Naive thymus-derived CD8-positive, alpha-beta T cell (primary cell): ENCODE data around the gene OR5B3. TPM values are rescaled to one million over a fixed set of nuclear protein-coding genes. Genes with fewer than 3 reads are reported as not detected.
"Not testable (repeated sequence)": the region's sequence is repeated elsewhere in the genome, so short reads cannot be mapped to it uniquely, and the experiment has no call there.

Experiments
- ATAC-seq, 2 donors: fragments of 150-1000 bp; cut with Tn5 transposase in 1 of 2; sonication (Bioruptor Pico), chemical (Tn5 transposase) in 1 of 2; 1 replicate in 1 of 2; 2 replicates in 1 of 2; pipeline ENCODE4 v1.10.0; 2021; ENCODE audit warnings: mild to moderate bottlenecking in 2 of 2, moderate library complexity in 2 of 2
- POLR2A ChIA-PET: fragments of 350-600 bp; sonication (Branson Sonifier 250); formaldehyde crosslinking; loops from one replicate; lab custom pipeline; 2021; ENCODE audit warnings: antibody characterized with exemption; lab: Charles Lee
- DNase-seq, 10 donors: peaks; one replicate each; pipeline versions ENCODE4 v3.0.0 to v3.0.0-alpha.2; 2020 to 2022
- H3K27ac Mint-ChIP-seq, 10 donors: one replicate each; pipeline ENCODE4 v1.8.0; 2020 to 2022; ENCODE audit warnings: mild to moderate bottlenecking in 10 of 10, mixed read lengths in 10 of 10, moderate library complexity in 4 of 10, inconsistent platforms in 1 of 10
- H3K27me3 Mint-ChIP-seq, 5 donors: one replicate each; pipeline ENCODE4 v1.8.0; 2021 to 2022; ENCODE audit warnings: mixed read lengths in 5 of 5
- H3K36me3 Mint-ChIP-seq, 3 donors: one replicate each; pipeline ENCODE4 v1.8.0; 2020 to 2022; ENCODE audit warnings: mixed read lengths in 3 of 3, mild to moderate bottlenecking in 2 of 3, inconsistent platforms in 1 of 3
- H3K4me1 Mint-ChIP-seq, 4 donors: one replicate each; pipeline ENCODE4 v1.8.0; 2021 to 2022; ENCODE audit warnings: mixed read lengths in 4 of 4
- H3K4me3 Mint-ChIP-seq, 10 donors: one replicate each; pipeline ENCODE4 v1.8.0; 2020 to 2022; ENCODE audit warnings: mild to moderate bottlenecking in 10 of 10, mixed read lengths in 10 of 10, moderate library complexity in 6 of 10, inconsistent platforms in 1 of 10
- H3K9me3 Mint-ChIP-seq, 9 donors: one replicate each; pipeline ENCODE4 v1.8.0; 2020 to 2022; ENCODE audit warnings: mixed read lengths in 9 of 9, mild to moderate bottlenecking in 3 of 9, inconsistent platforms in 1 of 9, moderate library complexity in 1 of 9
- polyA plus RNA-seq, 3 donors: library from polyadenylated mRNA; unstranded; fragments of 300-500 nt; fragmentation: Illumina TruSeq; gene quantifications; one replicate each; pipeline ENCODE4 v1.2.3, GENCODE V29; 2021
- total RNA-seq, 8 experiments: library from RNA in 2 of 8; stranded (reverse) in 2 of 8; gene quantifications; one replicate each; pipeline ENCODE4 v1.2.3 and lab custom pipeline; 2021 to 2026

The OR5B3 gene
- total RNA-seq (not detected), polyA plus RNA-seq (not detected), total RNA-seq (lab: John Stamatoyannopoulos, UW) (0 reads per million in 6 experiments)

GRCh38 chr11:58406774-58407173 is at the start of gene OR5B3:
Gene OR5B3 (minus strand): TSS chr11:58406874. CDS start chr11:58403409, 3,465 bp downstream.
- H3K27ac Mint-ChIP-seq: no peak within 1 kb of the TSS
- no peaks in the 10 kb centered on the region for H3K4me1 Mint-ChIP-seq
- ATAC-seq (no peak), DNase-seq (no peak)
- POLR2A ChIA-PET: no interaction called here
- peaks cover 0 to 4% (median 3%) of the 10 kb centered on the region in 5 donors for H3K27me3 Mint-ChIP-seq
- no peak within 1 kb of the TSS for H3K4me3 Mint-ChIP-seq
- peaks cover 0 to 44% (median 35%) of the 10 kb centered on the region in 9 donors for H3K9me3 Mint-ChIP-seq
- H3K36me3 Mint-ChIP-seq: peaks cover 3 to 31% (median 18%) of the 10 kb centered on the region in 3 donors

- peaks cover 0 to 4% (median 0%) of the 10 kb centered on the region in 5 donors for H3K27me3 Mint-ChIP-seq
- POLR2A ChIA-PET: no interaction called here
- no peak overlapping the region for H3K27ac Mint-ChIP-seq
- no peak overlapping the region for H3K4me3 Mint-ChIP-seq
- H3K36me3 Mint-ChIP-seq: peaks cover 0 to 11% (median 2%) of the 10 kb centered on the region in 3 donors
- ATAC-seq: peak; percentile 28 to 50
- H3K9me3 Mint-ChIP-seq: peaks cover 0 to 16% (median 3%) of the 10 kb centered on the region in 9 donors
- peak in 2 of 10 donors; percentile 1 to 6 for DNase-seq
- peaks cover 6 to 9% (median 8%) of the 10 kb centered on the region in 4 donors for H3K4me1 Mint-ChIP-seq
Measured at GRCh38 chr11:58451585-58451984, 44.9 kb upstream of the OR5B3 start.

- no peak overlapping the region for H3K27ac Mint-ChIP-seq
- ATAC-seq: no peak
- H3K36me3 Mint-ChIP-seq: peaks cover 6 to 21% (median 7%) of the 10 kb centered on the region in 3 donors
- H3K4me3 Mint-ChIP-seq: no peak overlapping the region
- POLR2A ChIA-PET: no interaction called here
- peaks cover 4 to 34% (median 14%) of the 10 kb centered on the region in 9 donors for H3K9me3 Mint-ChIP-seq
- DNase-seq: no peak
- peaks cover 0 to 10% (median 0%) of the 10 kb centered on the region in 5 donors for H3K27me3 Mint-ChIP-seq
- peaks cover under 1 to 4% (median 2%) of the 10 kb centered on the region in 4 donors for H3K4me1 Mint-ChIP-seq
Measured at GRCh38 chr11:58446294-58446693, 39.6 kb upstream of the OR5B3 start.

- Mint-ChIP-seq H3K4me1 (no peaks in the 10 kb centered on the region), H3K4me3 (no peak overlapping the region), H3K27me3 (peaks cover 0 to 10% (median 7%) of the 10 kb centered on the region in 5 donors), H3K9me3 (peaks cover 4 to 34% (median 18%) of the 10 kb centered on the region in 9 donors), H3K36me3 (peaks cover 6 to 21% (median 7%) of the 10 kb centered on the region in 3 donors), H3K27ac (peak overlapping the region in 1 of 10 donors; percentile 7)
- POLR2A ChIA-PET: no interaction called here
- no peak for ATAC-seq
- DNase-seq: no peak
Measured at GRCh38 chr11:58444300-58444699, 37.6 kb upstream of the OR5B3 start.

GRCh38 chr11:58442136-58442535 is 35.5 kb upstream of the OR5B3 start, which contains the start of gene OR5B12:
Gene OR5B12 (minus strand): TSS chr11:58442236. CDS start chr11:58440151, 2,085 bp downstream.
- H3K4me3 Mint-ChIP-seq: no peak within 1 kb of the TSS
- H3K36me3 Mint-ChIP-seq: peaks cover 5 to 18% (median 14%) of the 10 kb centered on the region in 3 donors
- no peak for ATAC-seq
- H3K27me3 Mint-ChIP-seq: peaks cover 0 to 17% (median 3%) of the 10 kb centered on the region in 5 donors
- POLR2A ChIA-PET: no interaction called here
- H3K4me1 Mint-ChIP-seq: no peaks in the 10 kb centered on the region
- DNase-seq: no peak
- peaks cover 6 to 28% (median 15%) of the 10 kb centered on the region in 9 donors for H3K9me3 Mint-ChIP-seq
- no peak within 1 kb of the TSS for H3K27ac Mint-ChIP-seq

GRCh38 chr11:58438486-58438885 is 31.8 kb upstream of the OR5B3 start:
- H3K36me3 Mint-ChIP-seq: peaks cover 0 to 17% (median 15%) of the 10 kb centered on the region in 3 donors
- POLR2A ChIA-PET: no interaction called here
- DNase-seq: no peak
- peaks cover 0 to 15% (median 7%) of the 10 kb centered on the region in 9 donors for H3K9me3 Mint-ChIP-seq
- H3K4me1 Mint-ChIP-seq: no peaks in the 10 kb centered on the region
- H3K4me3 Mint-ChIP-seq: no peak overlapping the region
- H3K27me3 Mint-ChIP-seq: peaks cover 0 to 17% (median 0%) of the 10 kb centered on the region in 5 donors
- no peak overlapping the region for H3K27ac Mint-ChIP-seq
- no peak for ATAC-seq

- H3K9me3 Mint-ChIP-seq: peaks cover 11 to 33% (median 17%) of the 10 kb centered on the region in 9 donors
- ATAC-seq (no peak), DNase-seq (no peak)
- peaks cover 0 to 35% (median 17%) of the 10 kb centered on the region in 3 donors for H3K36me3 Mint-ChIP-seq
- no peak overlapping the region for H3K27ac Mint-ChIP-seq
- POLR2A ChIA-PET: no interaction called here
- no peak overlapping the region for H3K4me3 Mint-ChIP-seq
- no peaks in the 10 kb centered on the region for H3K4me1 Mint-ChIP-seq
- H3K27me3 Mint-ChIP-seq: peaks cover 0 to 9% (median 2%) of the 10 kb centered on the region in 5 donors
Measured at GRCh38 chr11:58434217-58434616, 27.5 kb upstream of the OR5B3 start.

GRCh38 chr11:58433638-58434203 is 27.0 kb upstream of the OR5B3 start:
- H3K27me3 Mint-ChIP-seq: peaks cover 0 to 10% (median 4%) of the 10 kb centered on the region in 5 donors
- no peak overlapping the region for H3K27ac Mint-ChIP-seq
- H3K4me1 Mint-ChIP-seq: no peaks in the 10 kb centered on the region
- peaks cover 0 to 39% (median 21%) of the 10 kb centered on the region in 3 donors for H3K36me3 Mint-ChIP-seq
- no peak overlapping the region for H3K4me3 Mint-ChIP-seq
- POLR2A ChIA-PET: no interaction called here
- no peak for DNase-seq
- H3K9me3 Mint-ChIP-seq: peaks cover 11 to 38% (median 20%) of the 10 kb centered on the region in 9 donors
- no peak for ATAC-seq

- no peak overlapping the region for H3K27ac Mint-ChIP-seq
- no peak overlapping the region for H3K4me3 Mint-ChIP-seq
- peaks cover 0 to 32% (median 15%) of the 10 kb centered on the region in 3 donors for H3K36me3 Mint-ChIP-seq
- DNase-seq (no peak), ATAC-seq (no peak)
- H3K27me3 Mint-ChIP-seq: peaks cover 0 to 19% (median 10%) of the 10 kb centered on the region in 5 donors
- POLR2A ChIA-PET: no interaction called here
- peaks cover 5 to 32% (median 19%) of the 10 kb centered on the region in 9 donors for H3K9me3 Mint-ChIP-seq
- H3K4me1 Mint-ChIP-seq: no peaks in the 10 kb centered on the region
Measured at GRCh38 chr11:58429273-58429672, 22.6 kb upstream of the OR5B3 start.

- POLR2A ChIA-PET: no interaction called here
- peaks cover 0 to 32% (median 15%) of the 10 kb centered on the region in 3 donors for H3K36me3 Mint-ChIP-seq
- H3K4me1 Mint-ChIP-seq: no peaks in the 10 kb centered on the region
- peaks cover 5 to 32% (median 19%) of the 10 kb centered on the region in 9 donors for H3K9me3 Mint-ChIP-seq
- peaks cover 0 to 19% (median 10%) of the 10 kb centered on the region in 5 donors for H3K27me3 Mint-ChIP-seq
- H3K27ac Mint-ChIP-seq: no peak within 1 kb of the TSS
- DNase-seq: no peak
- no peak within 1 kb of the TSS for H3K4me3 Mint-ChIP-seq
- no peak for ATAC-seq
Measured at GRCh38 chr11:58428021-58428420, 21.3 kb upstream of the OR5B3 start, which contains the start of gene OR5B2. Gene OR5B2 (minus strand): TSS chr11:58428121. CDS start chr11:58423261, 4,860 bp downstream.

- peaks cover 0 to 11% (median 9%) of the 10 kb centered on the region in 9 donors for H3K9me3 Mint-ChIP-seq
- H3K27me3 Mint-ChIP-seq, POLR2A ChIA-PET, H3K4me1 Mint-ChIP-seq, H3K27ac Mint-ChIP-seq, H3K4me3 Mint-ChIP-seq, DNase-seq, ATAC-seq, H3K36me3 Mint-ChIP-seq: not testable (repeated sequence)
Measured at GRCh38 chr11:58399622-58400021, 7.1 kb downstream of the OR5B3 start.

- H3K9me3 Mint-ChIP-seq: peaks cover 0 to 15% (median 10%) of the 10 kb centered on the region in 9 donors
- H3K27ac Mint-ChIP-seq: no peak overlapping the region
- H3K4me1 Mint-ChIP-seq: no peaks in the 10 kb centered on the region
- H3K27me3 Mint-ChIP-seq: peaks cover 0 to 4% (median 0%) of the 10 kb centered on the region in 5 donors
- no peak overlapping the region for H3K4me3 Mint-ChIP-seq
- POLR2A ChIA-PET: no interaction called here
- peaks cover 0 to 13% (median 8%) of the 10 kb centered on the region in 3 donors for H3K36me3 Mint-ChIP-seq
- no peak for DNase-seq
- no peak for ATAC-seq
Measured at GRCh38 chr11:58395581-58395980, 11.1 kb downstream of the OR5B3 start.

- H3K4me3 Mint-ChIP-seq: no peak overlapping the region
- no peaks in the 10 kb centered on the region for H3K4me1 Mint-ChIP-seq
- DNase-seq (no peak), ATAC-seq (no peak)
- POLR2A ChIA-PET: no interaction called here
- H3K27me3 Mint-ChIP-seq: peaks cover 0 to 4% (median 0%) of the 10 kb centered on the region in 5 donors
- no peak overlapping the region for H3K27ac Mint-ChIP-seq
- peaks cover 0 to 15% (median 10%) of the 10 kb centered on the region in 9 donors for H3K9me3 Mint-ChIP-seq
- peaks cover 0 to 13% (median 8%) of the 10 kb centered on the region in 3 donors for H3K36me3 Mint-ChIP-seq
Measured at GRCh38 chr11:58394195-58394594, 12.5 kb downstream of the OR5B3 start.
